ENCODE results near the gene SLC7A8.

DNA sequence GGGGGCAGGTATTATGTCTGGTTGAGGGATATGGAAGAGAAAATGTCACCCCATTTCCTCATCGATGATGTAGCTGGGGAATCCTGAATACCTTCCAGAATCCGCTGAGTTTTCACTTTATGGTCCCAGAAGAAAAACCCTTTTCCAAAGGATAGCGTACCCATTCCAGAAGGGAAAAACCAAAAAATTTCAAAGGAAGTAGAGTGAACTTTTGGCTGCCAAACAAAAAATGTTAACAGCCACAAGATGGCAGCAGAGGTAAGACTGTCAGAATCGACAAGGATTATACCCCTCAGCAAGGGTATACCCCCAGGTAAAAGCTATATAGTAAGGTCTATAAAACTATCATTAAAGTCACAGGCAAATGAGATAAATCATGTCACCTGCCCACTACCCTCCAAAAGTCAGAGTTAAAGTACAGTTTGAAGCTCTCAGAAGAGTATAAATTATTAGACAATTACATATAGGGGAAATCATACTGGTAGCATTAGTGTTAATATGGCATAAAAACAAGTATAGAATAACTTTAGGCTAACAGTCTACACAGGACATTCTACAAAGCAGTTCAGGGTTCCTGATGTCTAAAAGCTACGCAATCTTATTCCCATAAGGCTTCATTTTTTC lies 106.6 kb downstream of the SLC7A8 start:
- TF ChIP-seq, protein P1, sequence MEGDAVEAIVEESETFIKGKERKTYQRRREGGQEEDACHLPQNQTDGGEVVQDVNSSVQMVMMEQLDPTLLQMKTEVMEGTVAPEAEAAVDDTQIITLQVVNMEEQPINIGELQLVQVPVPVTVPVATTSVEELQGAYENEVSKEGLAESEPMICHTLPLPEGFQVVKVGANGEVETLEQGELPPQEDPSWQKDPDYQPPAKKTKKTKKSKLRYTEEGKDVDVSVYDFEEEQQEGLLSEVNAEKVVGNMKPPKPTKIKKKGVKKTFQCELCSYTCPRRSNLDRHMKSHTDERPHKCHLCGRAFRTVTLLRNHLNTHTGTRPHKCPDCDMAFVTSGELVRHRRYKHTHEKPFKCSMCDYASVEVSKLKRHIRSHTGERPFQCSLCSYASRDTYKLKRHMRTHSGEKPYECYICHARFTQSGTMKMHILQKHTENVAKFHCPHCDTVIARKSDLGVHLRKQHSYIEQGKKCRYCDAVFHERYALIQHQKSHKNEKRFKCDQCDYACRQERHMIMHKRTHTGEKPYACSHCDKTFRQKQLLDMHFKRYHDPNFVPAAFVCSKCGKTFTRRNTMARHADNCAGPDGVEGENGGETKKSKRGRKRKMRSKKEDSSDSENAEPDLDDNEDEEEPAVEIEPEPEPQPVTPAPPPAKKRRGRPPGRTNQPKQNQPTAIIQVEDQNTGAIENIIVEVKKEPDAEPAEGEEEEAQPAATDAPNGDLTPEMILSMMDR (IDR thresholded peaks at IDR 0.05), result peak in 3 of 4 experiments; percentile 40 to 58 (median 44)
- no peak for TF ChIP-seq POLR2AphosphoS5 (IDR thresholded peaks at IDR 0.05)
